ENCODE results near the gene CEBPB. TPM values are rescaled to one million over a fixed set of nuclear protein-coding genes. Genes with fewer than 3 reads are reported as not detected.

CEBPB gene
- total RNA-seq, result 100 to 1,000 TPM; 130 to 182 (median 152) TPM
- long read RNA-seq, result 0 reads

DNA sequence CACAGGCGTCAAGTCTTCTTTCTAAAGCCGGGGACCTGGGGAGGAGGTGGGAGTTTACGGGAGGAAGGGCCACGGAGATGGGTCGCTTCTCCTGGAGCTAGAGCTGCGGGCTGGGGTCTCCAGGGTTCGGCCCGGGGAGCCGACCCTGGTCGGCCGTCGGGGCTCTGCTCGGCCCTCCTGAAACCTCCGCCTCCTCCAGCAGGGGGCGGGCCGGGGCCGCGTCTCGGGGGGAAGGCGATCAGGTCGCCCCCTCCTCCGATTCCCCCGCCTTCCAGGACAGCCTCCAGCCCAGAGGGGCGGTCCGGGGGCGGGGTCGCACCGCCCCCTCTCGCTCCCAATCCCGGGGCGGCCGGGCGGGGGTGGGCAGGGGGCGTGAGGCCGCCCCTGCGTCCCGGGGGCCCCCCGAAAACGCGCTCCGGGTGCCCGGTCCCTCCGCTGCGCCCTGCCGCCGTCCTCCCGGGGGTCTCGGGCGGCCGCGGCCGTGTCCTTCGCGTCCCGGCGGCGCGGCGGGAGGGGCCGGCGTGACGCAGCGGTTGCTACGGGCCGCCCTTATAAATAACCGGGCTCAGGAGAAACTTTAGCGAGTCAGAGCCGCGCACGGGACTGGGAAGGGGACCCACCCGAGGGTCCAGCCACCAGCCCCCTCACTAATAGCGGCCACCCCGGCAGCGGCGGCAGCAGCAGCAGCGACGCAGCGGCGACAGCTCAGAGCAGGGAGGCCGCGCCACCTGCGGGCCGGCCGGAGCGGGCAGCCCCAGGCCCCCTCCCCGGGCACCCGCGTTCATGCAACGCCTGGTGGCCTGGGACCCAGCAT lies at the start of gene CEBPB:
TSS of gene CEBPB (plus strand) at position 580 of the 814 bp plus-strand sequence. CDS start at position 784, 204 bp downstream.
- H3K4me1 ChIP-seq, result peaks cover 0 to 34% (median 14%) of the 10 kb centered on the region in 4 donors
- no CpG with 5 or more reads among the region's 89 CpGs for WGBS (ENCODE audit: insufficient coverage, low coverage, low lambda C conversion rate, missing lambda C conversion rate)
- peaks cover 0 to 13% (median 7%) of the 10 kb centered on the region in 4 donors for H3K36me3 ChIP-seq
- TF ChIP-seq, protein P1, sequence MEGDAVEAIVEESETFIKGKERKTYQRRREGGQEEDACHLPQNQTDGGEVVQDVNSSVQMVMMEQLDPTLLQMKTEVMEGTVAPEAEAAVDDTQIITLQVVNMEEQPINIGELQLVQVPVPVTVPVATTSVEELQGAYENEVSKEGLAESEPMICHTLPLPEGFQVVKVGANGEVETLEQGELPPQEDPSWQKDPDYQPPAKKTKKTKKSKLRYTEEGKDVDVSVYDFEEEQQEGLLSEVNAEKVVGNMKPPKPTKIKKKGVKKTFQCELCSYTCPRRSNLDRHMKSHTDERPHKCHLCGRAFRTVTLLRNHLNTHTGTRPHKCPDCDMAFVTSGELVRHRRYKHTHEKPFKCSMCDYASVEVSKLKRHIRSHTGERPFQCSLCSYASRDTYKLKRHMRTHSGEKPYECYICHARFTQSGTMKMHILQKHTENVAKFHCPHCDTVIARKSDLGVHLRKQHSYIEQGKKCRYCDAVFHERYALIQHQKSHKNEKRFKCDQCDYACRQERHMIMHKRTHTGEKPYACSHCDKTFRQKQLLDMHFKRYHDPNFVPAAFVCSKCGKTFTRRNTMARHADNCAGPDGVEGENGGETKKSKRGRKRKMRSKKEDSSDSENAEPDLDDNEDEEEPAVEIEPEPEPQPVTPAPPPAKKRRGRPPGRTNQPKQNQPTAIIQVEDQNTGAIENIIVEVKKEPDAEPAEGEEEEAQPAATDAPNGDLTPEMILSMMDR (IDR thresholded peaks at IDR 0.05), result peak; percentile 67 to 80 (median 76)
- TF ChIP-seq POLR2A (IDR thresholded peaks at IDR 0.05), result peak; percentile 100
- peak within 1 kb of the TSS; percentile 98 for H3K27ac ChIP-seq
- H3K27me3 ChIP-seq, result no peaks in the 10 kb centered on the region
- intact Hi-C loops (cut with DNase I), result loop anchor here (5.0 kb wide), 3 partner anchors 117 to 387 kb away; no protein-coding TSS in a partner anchor
- no peaks in the 10 kb centered on the region for H3K9me3 ChIP-seq
- peak; percentile 95 to 98 (median 97) for DNase-seq
- peak within 1 kb of the TSS; percentile 67 to 88 (median 85) for H3K4me3 ChIP-seq
- peak; percentile 45 to 71 (median 55) for ATAC-seq

DNA sequence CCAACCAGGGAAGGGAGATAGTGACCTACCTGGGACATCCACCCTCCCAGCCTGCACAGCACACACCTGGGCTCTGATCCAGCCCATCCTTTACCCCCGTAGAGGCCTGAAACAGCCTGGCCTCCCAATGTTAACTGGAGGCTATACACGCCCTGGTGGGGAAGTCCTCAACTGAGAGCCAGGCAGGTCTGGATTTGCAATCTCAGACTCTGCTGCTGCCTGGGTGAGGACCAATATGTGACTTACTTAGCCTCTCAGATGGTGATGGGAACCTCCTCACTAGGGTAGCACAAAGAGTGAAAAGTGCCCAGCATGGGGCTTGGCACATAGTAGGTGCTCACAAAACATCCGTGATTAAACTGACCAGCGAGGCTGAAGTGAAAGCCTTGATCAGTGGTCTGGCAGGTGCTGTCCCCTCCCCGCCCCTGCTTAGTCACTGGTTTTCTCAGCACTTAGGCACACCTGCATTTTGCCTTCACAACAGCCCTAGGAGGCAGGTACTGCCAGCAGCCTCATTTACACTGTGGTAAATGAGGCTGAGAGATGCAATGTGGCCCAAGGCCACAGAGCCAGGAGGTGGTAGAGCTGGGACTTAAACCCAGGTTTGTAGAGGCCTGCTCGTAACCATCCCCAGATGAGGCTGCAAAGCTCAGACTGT lies 49.5 kb upstream of the CEBPB start:
- Histone ChIP-seq H3K36me3 (peaks cover 0 to 12% (median 6%) of the 10 kb centered on the region in 4 donors), H3K27ac (no peak overlapping the region), H3K27me3 (no peaks in the 10 kb centered on the region), H3K9me3 (no peaks in the 10 kb centered on the region), H3K4me1 (peaks cover 0 to 72% (median 42%) of the 10 kb centered on the region in 4 donors), H3K4me3 (no peak overlapping the region)
- DNase-seq, result no peak
- WGBS (ENCODE audit: insufficient coverage, low coverage, low lambda C conversion rate, missing lambda C conversion rate), result 82% methylated on average over 2 of the region's 6 CpGs
- ATAC-seq, result no peak
- intact Hi-C loops (cut with DNase I), result no loop called here
- TF ChIP-seq POLR2A (IDR thresholded peaks at IDR 0.05), result no peak
- TF ChIP-seq, protein P1 (IDR thresholded peaks at IDR 0.05), result no peak

DNA sequence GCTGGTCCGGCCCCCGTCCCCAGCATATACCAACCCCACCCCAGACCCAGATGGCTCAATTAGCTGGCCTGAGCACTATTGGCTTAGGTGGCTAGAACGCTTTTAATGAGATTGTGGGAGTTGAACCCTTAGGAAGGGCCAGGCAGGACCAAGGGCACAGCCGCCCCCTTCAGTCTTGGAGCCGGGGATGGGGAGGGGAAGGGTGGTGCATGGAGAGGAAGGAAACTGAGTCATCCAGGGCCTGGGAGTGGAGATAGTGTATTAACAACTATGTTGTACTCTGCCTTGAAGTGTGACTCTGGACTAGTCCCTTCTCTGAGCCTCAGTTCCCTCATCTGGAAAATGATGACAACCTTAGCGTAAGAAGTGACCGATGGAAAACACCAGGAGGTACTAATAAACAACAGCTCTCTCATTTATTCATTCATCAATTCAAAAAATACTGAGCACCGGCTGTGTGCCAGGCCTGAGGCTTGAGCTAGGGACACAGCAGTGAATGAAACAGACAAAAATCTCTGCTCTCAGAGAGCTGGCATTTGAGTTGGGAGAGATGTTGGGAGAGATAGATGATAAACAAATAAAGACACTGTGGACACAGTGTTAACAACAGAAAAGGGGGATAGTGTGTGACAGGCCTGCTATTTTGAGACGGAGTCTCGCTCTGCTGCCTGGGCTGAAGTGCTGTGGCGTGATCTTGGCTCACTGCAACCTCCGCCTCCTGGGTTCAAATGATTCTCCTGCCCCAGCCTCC lies 48.6 kb upstream of the CEBPB start:
- TF ChIP-seq, protein P1 (IDR thresholded peaks at IDR 0.05), result no peak
- no peak for TF ChIP-seq POLR2A (IDR thresholded peaks at IDR 0.05)
- intact Hi-C loops (cut with DNase I), result no loop called here
- Histone ChIP-seq H3K36me3 (peaks cover 0 to 12% (median 6%) of the 10 kb centered on the region in 4 donors), H3K27ac (no peak overlapping the region), H3K4me3 (no peak overlapping the region), H3K9me3 (no peaks in the 10 kb centered on the region), H3K27me3 (no peaks in the 10 kb centered on the region), H3K4me1 (peaks cover 0 to 74% (median 40%) of the 10 kb centered on the region in 4 donors)
- peak in 1 of 4 donors; percentile 18 for ATAC-seq
- no peak for DNase-seq
- 69% methylated on average over 6 of the region's 12 CpGs for WGBS (ENCODE audit: insufficient coverage, low coverage, low lambda C conversion rate, missing lambda C conversion rate)

DNA sequence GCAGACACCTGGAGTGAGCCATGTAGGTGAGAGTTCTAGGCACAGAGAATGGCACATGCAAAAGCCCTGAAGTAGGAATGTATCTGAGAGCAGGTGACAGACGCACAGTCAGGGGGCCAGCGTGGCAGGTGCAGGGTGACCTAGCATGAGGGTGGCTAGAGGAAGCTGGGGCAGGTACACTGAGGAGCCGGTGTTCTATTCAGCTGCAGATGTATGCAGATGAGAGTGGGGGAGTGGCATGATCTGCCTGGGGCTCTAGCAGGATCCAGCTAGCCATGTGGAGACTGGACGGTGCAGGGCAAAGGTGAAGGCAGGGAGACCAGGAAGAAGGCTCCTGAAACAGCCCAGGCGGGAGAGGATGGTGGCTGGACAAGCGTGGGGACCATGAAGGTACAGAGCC lies 47.8 kb upstream of the CEBPB start:
- peak in 1 of 4 donors; percentile 5 for ATAC-seq
- peaks cover 0 to 12% (median 6%) of the 10 kb centered on the region in 4 donors for H3K36me3 ChIP-seq
- H3K27me3 ChIP-seq, result no peaks in the 10 kb centered on the region
- H3K4me3 ChIP-seq, result no peak overlapping the region
- no peaks in the 10 kb centered on the region for H3K9me3 ChIP-seq
- no peak for DNase-seq
- H3K27ac ChIP-seq, result peak overlapping the region in 1 of 3 donors; percentile 4
- 54% methylated on average over 4 of the region's 6 CpGs for WGBS (ENCODE audit: insufficient coverage, low coverage, low lambda C conversion rate, missing lambda C conversion rate)
- peaks cover 0 to 69% (median 36%) of the 10 kb centered on the region in 4 donors for H3K4me1 ChIP-seq
- intact Hi-C loops (cut with DNase I), result no loop called here
- no peak for TF ChIP-seq POLR2A (IDR thresholded peaks at IDR 0.05)
- TF ChIP-seq, protein P1 (IDR thresholded peaks at IDR 0.05), result no peak
